Endodermal cell (in vitro differentiated cells): ENCODE results near the gene AK8. TPM values are rescaled to one million over a fixed set of nuclear protein-coding genes. Genes with fewer than 3 reads are reported as not detected.
A peak's percentile ranks its signal among the peaks of the same experiment; 100 is the strongest.

Experiments
- DNase-seq: peaks from one replicate; pipeline ENCODE4 v3.0.0-alpha.2; 2017
- H3K27ac ChIP-seq: 2 replicates; pipeline ENCODE4 v1.5.1; 2013; ENCODE audit warnings: mild to moderate bottlenecking, low read depth, low read length, moderate library complexity
- H3K27me3 ChIP-seq: 2 replicates; pipeline ENCODE4 v1.6.1; 2013; ENCODE audit warnings: mild to moderate bottlenecking, low read length, moderate library complexity; ENCODE audit not compliant: insufficient read depth, control insufficient read depth, poor library complexity, severe bottlenecking
- H3K36me3 ChIP-seq: 2 replicates; pipeline ENCODE4 v1.7.0; 2013; ENCODE audit warnings: mild to moderate bottlenecking, low read length, moderate library complexity; ENCODE audit not compliant: control insufficient read depth, insufficient read depth
- H3K4me1 ChIP-seq: one replicate; pipeline ENCODE4 v1.7.0; 2013; ENCODE audit warnings: low read length; ENCODE audit not compliant: control insufficient read depth, insufficient read depth
- H3K4me3 ChIP-seq: 2 replicates; pipeline ENCODE4 v1.5.1; 2013; ENCODE audit warnings: mild to moderate bottlenecking, low read length, moderate library complexity
- H3K9ac ChIP-seq: 2 replicates; pipeline ENCODE4 v1.6.1; 2013; ENCODE audit warnings: mild to moderate bottlenecking, low read length, moderate library complexity; ENCODE audit not compliant: poor library complexity, severe bottlenecking; ENCODE audit errors: extremely low read depth
- H3K9me3 ChIP-seq: 2 replicates; pipeline ENCODE4 v1.6.1; 2013; ENCODE audit warnings: mild to moderate bottlenecking, low read length, moderate library complexity; ENCODE audit not compliant: control insufficient read depth
- H3K27ac Mint-ChIP-seq: 2 replicates; pipeline ENCODE4 v1.8.0; 2020; ENCODE audit warnings: mixed read lengths
- H3K27me3 Mint-ChIP-seq: 2 replicates; pipeline ENCODE4 v1.8.0; 2021; ENCODE audit warnings: mild to moderate bottlenecking, mixed read lengths; ENCODE audit not compliant: insufficient read depth
- H3K36me3 Mint-ChIP-seq: 2 replicates; pipeline ENCODE4 v1.8.0; 2020; ENCODE audit warnings: low read depth, mixed read lengths
- H3K4me1 Mint-ChIP-seq: 2 replicates; pipeline ENCODE4 v1.8.0; 2020; ENCODE audit warnings: mixed read lengths
- H3K4me3 Mint-ChIP-seq: 2 replicates; pipeline ENCODE4 v1.8.0; 2020; ENCODE audit warnings: mild to moderate bottlenecking, moderate library complexity, mixed read lengths
- H3K9me3 Mint-ChIP-seq: 2 replicates; pipeline ENCODE4 v1.8.0; 2020; ENCODE audit warnings: mild to moderate bottlenecking, mixed read lengths
- CTCF ChIP-seq: fragments of 200-600 bp; sonication (generic); conservative IDR thresholded peaks from 2 replicates; pipeline ENCODE4 v1.5.0; 2021; ENCODE audit warnings: antibody characterized with exemption, mild to moderate bottlenecking
- WGBS, 2 experiments: methylation state at CpG; one replicate each; pipeline versions ENCODE4 v1.1.5 to v1.1.7; 2013; ENCODE audit warnings: missing lambda C conversion rate in 2 of 2, mixed read lengths in 1 of 2; ENCODE audit not compliant: insufficient coverage in 1 of 2, insufficient read length in 1 of 2; 5-methylcytosine and 5-hydroxymethylcytosine counted together
- total RNA-seq, 2 donors: library from RNA; stranded (reverse); fragmentation: NEBNext Ultra II Directional in 1 of 2; extraction: Animal tissue kit (Norgen Biotek cat#: 25700) in 1 of 2; gene quantifications; 2 replicates in 1 of 2; 3 replicates in 1 of 2; pipeline ENCODE4 v1.2.1, GENCODE V29; 2021

AK8 gene
- total RNA-seq, 2 donors from 2014 or later: 1.3 to 2.6 TPM

GRCh38 chr9:132752877-132753592 lies 125.0 kb downstream of the AK8 start:
- Mint-ChIP-seq H3K4me3 (no peak overlapping the region), H3K27me3 (peaks cover 17% of the 10 kb centered on the region), H3K36me3 (no peaks in the 10 kb centered on the region), H3K4me1 (peaks cover 14% of the 10 kb centered on the region), H3K9me3 (no peaks in the 10 kb centered on the region), H3K27ac (no peak overlapping the region)
- TF ChIP-seq CTCF: no peak
- Histone ChIP-seq H3K27me3 (no peaks in the 10 kb centered on the region), H3K36me3 (no peaks in the 10 kb centered on the region), H3K4me1 (no peaks in the 10 kb centered on the region), H3K27ac (peak overlapping the region; percentile 52), H3K9ac (no peak overlapping the region), H3K9me3 (no peaks in the 10 kb centered on the region), H3K4me3 (no peak overlapping the region)
- peak; percentile 66 for DNase-seq
- WGBS, 2 experiments: 57 to 81% methylated on average over 8 to 10 of the region's 10 CpGs

- Histone ChIP-seq H3K9ac (no peak overlapping the region), H3K27ac (no peak overlapping the region), H3K4me1 (peaks cover 7% of the 10 kb centered on the region), H3K4me3 (no peak overlapping the region), H3K27me3 (peaks cover 11% of the 10 kb centered on the region), H3K9me3 (no peaks in the 10 kb centered on the region), H3K36me3 (no peaks in the 10 kb centered on the region)
- Mint-ChIP-seq H3K27me3 (peaks cover 27% of the 10 kb centered on the region), H3K4me1 (peaks cover 20% of the 10 kb centered on the region), H3K27ac (no peak overlapping the region), H3K4me3 (no peak overlapping the region), H3K9me3 (no peaks in the 10 kb centered on the region), H3K36me3 (no peaks in the 10 kb centered on the region)
- peak; percentile 29 for DNase-seq
- 81 to 89% methylated on average over 4 to 9 of the region's 9 CpGs for WGBS, 2 experiments
- no peak for TF ChIP-seq CTCF
These were observed 127.4 kb downstream of the AK8 start for GRCh38 chr9:132750668-132751067.

- Histone ChIP-seq H3K4me1 (peaks cover 11% of the 10 kb centered on the region), H3K4me3 (no peak overlapping the region), H3K36me3 (no peaks in the 10 kb centered on the region), H3K27me3 (peaks cover 24% of the 10 kb centered on the region), H3K9me3 (no peaks in the 10 kb centered on the region), H3K9ac (no peak overlapping the region), H3K27ac (no peak overlapping the region)
- H3K36me3 Mint-ChIP-seq: no peaks in the 10 kb centered on the region
- H3K27ac Mint-ChIP-seq: no peak overlapping the region
- TF ChIP-seq CTCF: no peak
- no peaks in the 10 kb centered on the region for H3K9me3 Mint-ChIP-seq
- DNase-seq: peak; percentile 26
- peaks cover 31% of the 10 kb centered on the region for H3K4me1 Mint-ChIP-seq
- no peak overlapping the region for H3K4me3 Mint-ChIP-seq
- H3K27me3 Mint-ChIP-seq: peaks cover 41% of the 10 kb centered on the region
- 84 to 94% methylated on average over 13 of the region's 13 CpGs for WGBS, 2 experiments
These were observed 128.8 kb downstream of the AK8 start for GRCh38 chr9:132749306-132749705.
